Colonic mucosa (tissue), 4 donors: ENCODE data around the gene CD209. TPM values are rescaled to one million over a fixed set of nuclear protein-coding genes. Genes with fewer than 3 reads are reported as not detected.

ENCODE experiments used
- DNase-seq: peaks from one replicate; pipeline ENCODE4 v3.0.0-alpha.2; 2020
- H3K27ac ChIP-seq: fragments of 200-600 bp; one replicate; pipeline ENCODE4 v1.8.0; 2021
- H3K27me3 ChIP-seq: fragments of 200-600 bp; one replicate; pipeline ENCODE4 v1.8.0; 2021
- H3K36me3 ChIP-seq: fragments of 200-600 bp; one replicate; pipeline ENCODE4 v1.8.0; 2021
- H3K4me1 ChIP-seq: fragments of 200-600 bp; one replicate; pipeline ENCODE4 v1.8.0; 2021; ENCODE audit warnings: mild to moderate bottlenecking
- H3K4me3 ChIP-seq: fragments of 200-600 bp; one replicate; pipeline ENCODE4 v1.8.0; 2021
- H3K9ac ChIP-seq, 2 donors: one replicate each; pipeline ENCODE4 v1.7.0; 2013; ENCODE audit warnings: control low read depth in 2 of 2, low read depth in 2 of 2, low read length in 2 of 2
- H3K9me3 ChIP-seq: fragments of 200-600 bp; one replicate; pipeline ENCODE4 v1.8.0; 2021
- CTCF ChIP-seq: fragments of 200-600 bp; IDR thresholded peaks from one replicate; pipeline ENCODE4 v1.8.0; 2022; ENCODE audit warnings: antibody characterized with exemption, mild to moderate bottlenecking
- intact Hi-C: fragments of 100-400 bp; cut with DNase I; formaldehyde crosslinking; loops from one replicate; pipeline ENCODE4 v1.14.1; 2022
- total RNA-seq, 2 donors: library from RNA; stranded (reverse); fragmentation: NEBNext Ultra II Directional in 1 of 2; extraction: Animal tissue kit (Norgen Biotek cat#: 25700) in 1 of 2; gene quantifications; one replicate each; pipeline ENCODE4 v1.2.1, GENCODE V29; 2021
- donor health status: healthy.
- donor health status: DM: no; HTN: no; CAD: no.
- donor health status: DM: no; HTN: no; CAD: no.

The CD209 gene
- total RNA-seq, 2 donors from 2014 or later: 4.0 to 12.1 TPM

- Histone ChIP-seq H3K4me3 (no peak overlapping the region), H3K4me1 (no peaks in the 10 kb centered on the region), H3K9ac (no peak overlapping the region), H3K9me3 (no peaks in the 10 kb centered on the region), H3K36me3 (no peaks in the 10 kb centered on the region), H3K27ac (no peak overlapping the region), H3K27me3 (no peaks in the 10 kb centered on the region)
- intact Hi-C loops: no loop called here
- no peak for TF ChIP-seq CTCF
- no peak for DNase-seq
Observed at GRCh38 chr19:7742991-7743390, 4.3 kb downstream of the CD209 start.

- no peak overlapping the region for H3K27ac ChIP-seq
- no peaks in the 10 kb centered on the region for H3K9me3 ChIP-seq
- H3K4me1 ChIP-seq: no peaks in the 10 kb centered on the region
- intact Hi-C loops: no loop called here
- TF ChIP-seq CTCF: no peak
- no peak for DNase-seq
- no peak overlapping the region for H3K9ac ChIP-seq
- H3K27me3 ChIP-seq: no peaks in the 10 kb centered on the region
- H3K4me3 ChIP-seq: no peak overlapping the region
- H3K36me3 ChIP-seq: no peaks in the 10 kb centered on the region
Observed at GRCh38 chr19:7742575-7742974, 4.8 kb downstream of the CD209 start.

- no peak for TF ChIP-seq CTCF
- intact Hi-C loops: no loop called here
- Histone ChIP-seq H3K4me1 (no peaks in the 10 kb centered on the region), H3K9ac (no peak overlapping the region), H3K36me3 (no peaks in the 10 kb centered on the region), H3K27ac (no peak overlapping the region), H3K27me3 (no peaks in the 10 kb centered on the region), H3K9me3 (no peaks in the 10 kb centered on the region), H3K4me3 (no peak overlapping the region)
- DNase-seq: no peak
Observed at GRCh38 chr19:7740682-7741054, 6.7 kb downstream of the CD209 start.

- no peak for DNase-seq
- intact Hi-C loops: no loop called here
- H3K9me3 ChIP-seq: no peaks in the 10 kb centered on the region
Observed at GRCh38 chr19:7739801-7740681, 7.3 kb downstream of the CD209 start.

GRCh38 chr19:7739211-7739755 lies 8.1 kb downstream of the CD209 start:
- no peak for DNase-seq
- Histone ChIP-seq H3K4me1 (no peaks in the 10 kb centered on the region), H3K36me3 (no peaks in the 10 kb centered on the region), H3K9me3 (no peaks in the 10 kb centered on the region), H3K4me3 (no peak overlapping the region), H3K27me3 (no peaks in the 10 kb centered on the region), H3K27ac (no peak overlapping the region), H3K9ac (no peak overlapping the region)
- TF ChIP-seq CTCF: no peak
- intact Hi-C loops: no loop called here

More at GRCh38 chr19:7739801-7740681, 7.3 kb downstream of the CD209 start:
- no peak overlapping the region for H3K9ac ChIP-seq
- no peaks in the 10 kb centered on the region for H3K4me1 ChIP-seq
- H3K27ac ChIP-seq: no peak overlapping the region
- H3K4me3 ChIP-seq: no peak overlapping the region
- no peaks in the 10 kb centered on the region for H3K36me3 ChIP-seq
- no peak for TF ChIP-seq CTCF
- H3K27me3 ChIP-seq: no peaks in the 10 kb centered on the region
